ENCODE measurements around the gene MAP2K6.

GRCh38 chr17:69592692-69593350 is 178.3 kb downstream of the MAP2K6 start:
- TF ChIP-seq POLR2AphosphoS5 (IDR thresholded peaks at IDR 0.05; ENCODE audit: low read length) (no peak), JUND (IDR thresholded peaks at IDR 0.05; ENCODE audit: low read depth, low read length) (no peak), MAX (IDR thresholded peaks at IDR 0.05; ENCODE audit: low read depth, low read length) (no peak), ZNF24 (IDR thresholded peaks at IDR 0.05) (no peak), NFIC (IDR thresholded peaks at IDR 0.05; ENCODE audit: low read depth, low read length) (no peak), POLR2A (IDR thresholded peaks at IDR 0.05; ENCODE audit: low read depth, low read length) (no peak), EZH2 (IDR thresholded peaks at IDR 0.05; ENCODE audit: borderline replicate concordance, control insufficient read depth, low read depth, low read length) (no peak), CTCF (IDR thresholded peaks at IDR 0.05 in 2 of 3, conservative IDR thresholded peaks at IDR 0.05 in 1 of 3; ENCODE audit: control insufficient read depth in 2 of 3, extremely low read depth in 1 of 3, insufficient read depth in 1 of 3, low read depth in 3 of 3, low read length in 3 of 3) (no peak), GABPA (IDR thresholded peaks at IDR 0.05; ENCODE audit: low read depth) (no peak), E2F8 (IDR thresholded peaks at IDR 0.05; ENCODE audit: low read depth, partially characterized antibody) (no peak), SRF (IDR thresholded peaks at IDR 0.05; ENCODE audit: low read depth in 2 of 2, low read length in 2 of 2) (no peak)
